Activated gamma-delta T cell (primary cell): ENCODE measurements around the gene CADM2.

Experiments
- DNase-seq: peaks from one replicate; lab custom pipeline; 2025; lab: John Stamatoyannopoulos, UW

The CADM2 gene

GRCh38 chr3:85571835-85572234 is 613.0 kb downstream of the CADM2 start:
- DNase-seq, result no peak

- DNase-seq, result no peak
These were observed 613.6 kb downstream of the CADM2 start for GRCh38 chr3:85572426-85572825.

- DNase-seq, result no peak
These were observed 614.2 kb downstream of the CADM2 start for GRCh38 chr3:85572978-85573377.

- DNase-seq, result no peak
These were observed 615.4 kb downstream of the CADM2 start for GRCh38 chr3:85574006-85574705.

GRCh38 chr3:85576091-85576690 is 617.4 kb downstream of the CADM2 start:
- DNase-seq, result no peak

GRCh38 chr3:85576697-85577200 is 618.0 kb downstream of the CADM2 start:
- DNase-seq, result no peak

GRCh38 chr3:85584779-85585356 is 626.1 kb downstream of the CADM2 start:
- DNase-seq, result no peak

GRCh38 chr3:85586018-85586417 is 627.2 kb downstream of the CADM2 start:
- no peak for DNase-seq

- no peak for DNase-seq
These were observed 630.4 kb downstream of the CADM2 start for GRCh38 chr3:85589145-85589544.

- DNase-seq, result no peak
These were observed 632.7 kb downstream of the CADM2 start for GRCh38 chr3:85591451-85591850.

GRCh38 chr3:85592256-85592655 is 633.5 kb downstream of the CADM2 start:
- no peak for DNase-seq

GRCh38 chr3:85594676-85595075 is 635.9 kb downstream of the CADM2 start:
- DNase-seq, result no peak

- no peak for DNase-seq
These were observed 644.6 kb downstream of the CADM2 start for GRCh38 chr3:85603378-85603777.

- no peak for DNase-seq
These were observed 645.9 kb downstream of the CADM2 start for GRCh38 chr3:85604641-85605040.

GRCh38 chr3:85605066-85605465 is 646.3 kb downstream of the CADM2 start:
- DNase-seq, result no peak

- DNase-seq, result no peak
These were observed 667.9 kb downstream of the CADM2 start for GRCh38 chr3:85626662-85627061.

GRCh38 chr3:85627932-85628331 is 669.1 kb downstream of the CADM2 start:
- DNase-seq, result no peak

- no peak for DNase-seq
These were observed 672.3 kb downstream of the CADM2 start for GRCh38 chr3:85631070-85631469.

- DNase-seq, result no peak
These were observed 674.1 kb downstream of the CADM2 start for GRCh38 chr3:85632921-85633320.

- DNase-seq, result no peak
These were observed 693.6 kb downstream of the CADM2 start for GRCh38 chr3:85652360-85652759.

- DNase-seq, result no peak
These were observed 701.7 kb downstream of the CADM2 start for GRCh38 chr3:85660451-85660850.

GRCh38 chr3:85662462-85662861 is 703.7 kb downstream of the CADM2 start:
- no peak for DNase-seq

- DNase-seq, result no peak
These were observed 709.0 kb downstream of the CADM2 start for GRCh38 chr3:85667744-85668143.
